Measurements from ENCODE around the gene ARL4A. TPM values are rescaled to one million over a fixed set of nuclear protein-coding genes. Genes with fewer than 3 reads are reported as not detected.
"Not testable (repeated sequence)": the region's sequence is repeated elsewhere in the genome, so short reads cannot be mapped to it uniquely, and the experiment has no call there.

Gene ARL4A
- 10 to 100 TPM; 11.3 to 12.7 TPM for total RNA-seq

- H3K27ac Mint-ChIP-seq, result peak within 1 kb of the TSS; percentile 92
- ChIA-PET POLR2A (interaction anchor here (0.6 to 1.2 kb wide), 4 partner anchors 32 to 551 kb away, joined by 3 read pairs; no protein-coding TSS in a partner anchor), CTCF (interaction anchor here (0.6 to 3.1 kb wide), 24 partner anchors 9 to 1303 kb away, joined by 3 to 17 read pairs (median 4); no protein-coding TSS in a partner anchor)
- peak within 1 kb of the TSS; percentile 91 for H3K4me3 Mint-ChIP-seq
- intact Hi-C loops (cut with micrococcal nuclease), result loop anchor here (1.0 to 2.0 kb wide), 4 partner anchors 32 to 477 kb away; no protein-coding TSS in a partner anchor
- peak; percentile 95 for DNase-seq
- no peaks in the 10 kb centered on the region for H3K27me3 Mint-ChIP-seq
- H3K4me1 Mint-ChIP-seq (ENCODE audit: low read depth), result peaks cover 25% of the 10 kb centered on the region
- no peaks in the 10 kb centered on the region for H3K36me3 Mint-ChIP-seq
- H3K9me3 Mint-ChIP-seq, result no peaks in the 10 kb centered on the region
Measured at GRCh38 chr7:12686891-12687717, at the start of gene ARL4A. Gene ARL4A, plus strand, starts transcription at chr7:12687633. Its CDS starts 622 bp downstream, at chr7:12688255.

- Mint-ChIP-seq H3K4me3 (peak overlapping the region; percentile 40), H3K9me3 (no peaks in the 10 kb centered on the region), H3K4me1 (ENCODE audit: low read depth) (peaks cover 22% of the 10 kb centered on the region), H3K36me3 (no peaks in the 10 kb centered on the region), H3K27ac (no peak overlapping the region), H3K27me3 (no peaks in the 10 kb centered on the region)
- no peak for DNase-seq
- ChIA-PET CTCF (interaction anchor here (0.8 to 3.2 kb wide), 11 partner anchors 12 to 638 kb away, joined by 3 to 36 read pairs (median 5); no protein-coding TSS in a partner anchor), POLR2A (no interaction called here)
- intact Hi-C loops (cut with micrococcal nuclease), result loop anchor here (2.0 to 10.0 kb wide), 5 partner anchors 37 to 1817 kb away; no protein-coding TSS in a partner anchor
Measured at GRCh38 chr7:12637819-12638592, 49.4 kb upstream of the ARL4A start.

- Mint-ChIP-seq H3K27me3 (no peaks in the 10 kb centered on the region), H3K9me3 (no peaks in the 10 kb centered on the region), H3K4me3 (no peak overlapping the region), H3K27ac (no peak overlapping the region), H3K36me3 (no peaks in the 10 kb centered on the region), H3K4me1 (ENCODE audit: low read depth) (peaks cover 18% of the 10 kb centered on the region)
- CTCF ChIA-PET, result interaction anchor here (0.6 to 3.2 kb wide), 12 partner anchors 13 to 637 kb away, joined by 3 to 36 read pairs (median 5); no protein-coding TSS in a partner anchor
- intact Hi-C loops (cut with micrococcal nuclease), result loop anchor here (1.0 to 10.0 kb wide), 7 partner anchors 36 to 1816 kb away; no protein-coding TSS in a partner anchor
- DNase-seq, result no peak
- POLR2A ChIA-PET, result interaction anchor here (0.7 kb wide), 1 partner anchor 575 kb away, joined by 3 read pairs; no protein-coding TSS in a partner anchor
Measured at GRCh38 chr7:12638851-12639456, 48.5 kb upstream of the ARL4A start.

GRCh38 chr7:12640299-12641096 is 46.9 kb upstream of the ARL4A start:
- Mint-ChIP-seq H3K9me3 (no peaks in the 10 kb centered on the region), H3K4me1 (ENCODE audit: low read depth) (peaks cover 18% of the 10 kb centered on the region), H3K36me3 (no peaks in the 10 kb centered on the region), H3K27me3 (no peaks in the 10 kb centered on the region), H3K27ac (no peak overlapping the region), H3K4me3 (no peak overlapping the region)
- DNase-seq, result no peak
- ChIA-PET POLR2A (no interaction called here), CTCF (interaction anchor here (0.9 to 1.0 kb wide), 4 partner anchors 14 to 622 kb away, joined by 3 to 4 read pairs (median 3); no protein-coding TSS in a partner anchor)
- intact Hi-C loops (cut with micrococcal nuclease), result no loop called here

GRCh38 chr7:12641196-12641595 is 46.2 kb upstream of the ARL4A start:
- intact Hi-C loops (cut with micrococcal nuclease), result no loop called here

GRCh38 chr7:12642508-12642907 is 44.9 kb upstream of the ARL4A start:
- intact Hi-C loops (cut with micrococcal nuclease), result no loop called here
- Mint-ChIP-seq H3K4me3 (no peak overlapping the region), H3K27ac (no peak overlapping the region), H3K9me3 (no peaks in the 10 kb centered on the region), H3K4me1 (ENCODE audit: low read depth) (peaks cover 6% of the 10 kb centered on the region), H3K27me3 (no peaks in the 10 kb centered on the region), H3K36me3 (no peaks in the 10 kb centered on the region)
- CTCF ChIA-PET, result no interaction called here
- POLR2A ChIA-PET, result no interaction called here
- DNase-seq, result no peak

More at GRCh38 chr7:12641196-12641595, 46.2 kb upstream of the ARL4A start:
- DNase-seq, result no peak
- ChIA-PET POLR2A (no interaction called here), CTCF (interaction anchor here (0.9 to 1.0 kb wide), 4 partner anchors 14 to 622 kb away, joined by 3 to 4 read pairs (median 3); no protein-coding TSS in a partner anchor)
- Mint-ChIP-seq H3K4me3 (no peak overlapping the region), H3K27me3 (no peaks in the 10 kb centered on the region), H3K36me3 (no peaks in the 10 kb centered on the region), H3K4me1 (ENCODE audit: low read depth) (peaks cover 13% of the 10 kb centered on the region), H3K9me3 (no peaks in the 10 kb centered on the region), H3K27ac (no peak overlapping the region)

GRCh38 chr7:12643001-12643643 is 44.3 kb upstream of the ARL4A start:
- H3K27ac Mint-ChIP-seq, result no peak overlapping the region
- no peaks in the 10 kb centered on the region for H3K36me3 Mint-ChIP-seq
- CTCF ChIA-PET, result no interaction called here

GRCh38 chr7:12643644-12644043 is 43.8 kb upstream of the ARL4A start:
- H3K9me3 Mint-ChIP-seq, result no peaks in the 10 kb centered on the region
- H3K27me3 Mint-ChIP-seq, result no peaks in the 10 kb centered on the region
- ChIA-PET CTCF (no interaction called here), POLR2A (no interaction called here)
- no peaks in the 10 kb centered on the region for H3K36me3 Mint-ChIP-seq
- no peaks in the 10 kb centered on the region for H3K4me1 Mint-ChIP-seq (ENCODE audit: low read depth)
- intact Hi-C loops (cut with micrococcal nuclease), result no loop called here
- no peak for DNase-seq
- no peak overlapping the region for H3K4me3 Mint-ChIP-seq
- no peak overlapping the region for H3K27ac Mint-ChIP-seq

More at GRCh38 chr7:12643001-12643643, 44.3 kb upstream of the ARL4A start:
- POLR2A ChIA-PET, result no interaction called here
- intact Hi-C loops (cut with micrococcal nuclease), result no loop called here
- DNase-seq, result no peak
- H3K9me3 Mint-ChIP-seq, result no peaks in the 10 kb centered on the region
- no peak overlapping the region for H3K4me3 Mint-ChIP-seq
- H3K4me1 Mint-ChIP-seq (ENCODE audit: low read depth), result peaks cover 3% of the 10 kb centered on the region
- H3K27me3 Mint-ChIP-seq, result no peaks in the 10 kb centered on the region

- H3K4me1 Mint-ChIP-seq (ENCODE audit: low read depth); H3K4me3 Mint-ChIP-seq; intact Hi-C loops (cut with micrococcal nuclease); H3K9me3 Mint-ChIP-seq; DNase-seq; H3K27ac Mint-ChIP-seq; H3K27me3 Mint-ChIP-seq; POLR2A ChIA-PET; H3K36me3 Mint-ChIP-seq: not testable (repeated sequence)
- CTCF ChIA-PET, result interaction anchor here (1.0 kb wide), 1 partner anchor 638 kb away, joined by 3 read pairs; no protein-coding TSS in a partner anchor
Measured at GRCh38 chr7:12645212-12645611, 42.2 kb upstream of the ARL4A start.

- Mint-ChIP-seq H3K36me3 (no peaks in the 10 kb centered on the region), H3K9me3 (no peaks in the 10 kb centered on the region), H3K4me1 (ENCODE audit: low read depth) (no peaks in the 10 kb centered on the region), H3K27me3 (no peaks in the 10 kb centered on the region), H3K4me3 (no peak overlapping the region), H3K27ac (no peak overlapping the region)
- no peak for DNase-seq
- intact Hi-C loops (cut with micrococcal nuclease), result no loop called here
- POLR2A ChIA-PET, result no interaction called here
- CTCF ChIA-PET, result interaction anchor here (0.7 kb wide), 1 partner anchor 10 kb away, joined by 4 read pairs; no protein-coding TSS in a partner anchor
Measured at GRCh38 chr7:12646139-12646538, 41.3 kb upstream of the ARL4A start.

Measured in activated CD4-positive, alpha-beta memory T cell treated with anti-CD3 and anti-CD28 coated beads for 36 hours (primary cell).